T-helper 17 cell (primary cell): ENCODE measurements around the gene RBM17. TPM values are rescaled to one million over a fixed set of nuclear protein-coding genes. Genes with fewer than 3 reads are reported as not detected.
"Not testable (repeated sequence)": the region's sequence is repeated elsewhere in the genome, so short reads cannot be mapped to it uniquely, and the experiment has no call there.

Experiments
- ATAC-seq: fragments of 150-1000 bp; cut with Tn5 transposase; 2 replicates; pipeline ENCODE4 v1.10.0; 2021; ENCODE audit warnings: mild to moderate bottlenecking, moderate library complexity
- DNase-seq, 3 donors: peaks; one replicate each; pipeline versions ENCODE4 v3.0.0 to v3.0.0-alpha.2; 2020 to 2021
- H3K9me3 ChIP-seq: one replicate; pipeline ENCODE4 v1.7.0; 2013; ENCODE audit warnings: low read length, mild to moderate bottlenecking; ENCODE audit not compliant: control insufficient read depth, poor library complexity, severe bottlenecking
- H3K27ac Mint-ChIP-seq: one replicate; pipeline ENCODE4 v1.8.0; 2022; ENCODE audit warnings: mild to moderate bottlenecking, moderate library complexity, mixed read lengths
- H3K27me3 Mint-ChIP-seq: one replicate; pipeline ENCODE4 v1.8.0; 2022; ENCODE audit warnings: mixed read lengths
- H3K36me3 Mint-ChIP-seq: one replicate; pipeline ENCODE4 v1.8.0; 2022; ENCODE audit warnings: low read depth, mixed read lengths
- H3K4me1 Mint-ChIP-seq: one replicate; pipeline ENCODE4 v1.8.0; 2022; ENCODE audit warnings: mild to moderate bottlenecking, mixed read lengths
- H3K4me3 Mint-ChIP-seq: one replicate; pipeline ENCODE4 v1.8.0; 2022; ENCODE audit warnings: mild to moderate bottlenecking, moderate library complexity, mixed read lengths
- total RNA-seq, 4 donors: library from RNA in 2 of 4; stranded (reverse) in 2 of 4; gene quantifications; one replicate each; pipeline ENCODE4 v1.2.3 and lab custom pipeline; 2022 to 2026

The RBM17 gene
- total RNA-seq, 2 donors from 2014 or later = 133 to 146 TPM

GRCh38 chr10:6153845-6154244 is 65.0 kb downstream of the RBM17 start:
- Mint-ChIP-seq H3K4me1 (peaks cover 49% of the 10 kb centered on the region), H3K4me3 (no peak overlapping the region), H3K27ac (peak overlapping the region; percentile 92), H3K36me3 (peaks cover 2% of the 10 kb centered on the region), H3K27me3 (no peaks in the 10 kb centered on the region)
- ATAC-seq (no peak), DNase-seq (no peak)
- no peaks in the 10 kb centered on the region for H3K9me3 ChIP-seq

- H3K9me3 ChIP-seq = no peaks in the 10 kb centered on the region
- ATAC-seq (no peak), DNase-seq (no peak)
- H3K27me3 Mint-ChIP-seq = no peaks in the 10 kb centered on the region
- peaks cover 2% of the 10 kb centered on the region for H3K36me3 Mint-ChIP-seq
- peaks cover 47% of the 10 kb centered on the region for H3K4me1 Mint-ChIP-seq
- no peak overlapping the region for H3K4me3 Mint-ChIP-seq
- peak overlapping the region; percentile 73 for H3K27ac Mint-ChIP-seq
Measured at GRCh38 chr10:6154566-6154965, 65.7 kb downstream of the RBM17 start.

DNA sequence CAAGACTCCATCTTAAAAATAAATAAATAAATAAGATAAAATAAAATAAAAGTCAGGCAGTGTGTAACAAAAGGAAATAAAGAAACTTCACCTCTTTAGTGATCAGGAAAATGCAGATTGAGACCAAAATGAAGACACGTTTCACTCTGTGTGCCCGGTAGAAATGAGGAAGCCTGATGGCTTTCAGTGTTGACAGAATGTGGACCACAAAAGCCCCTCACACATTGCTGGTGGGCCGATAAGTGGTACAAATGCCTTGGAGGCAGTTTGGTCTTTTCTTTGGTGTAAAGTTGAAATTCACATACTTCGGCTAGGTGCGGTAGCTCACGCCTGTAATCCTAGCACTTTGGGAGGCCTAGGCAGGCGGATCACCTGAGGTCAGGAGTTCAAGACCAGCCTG is 69.4 kb downstream of the RBM17 start:
- DNase-seq = no peak
- peaks cover under 1% of the 10 kb centered on the region for H3K36me3 Mint-ChIP-seq
- H3K27ac Mint-ChIP-seq = peak overlapping the region; percentile 74
- H3K27me3 Mint-ChIP-seq = no peaks in the 10 kb centered on the region
- ATAC-seq = no peak
- peaks cover 38% of the 10 kb centered on the region for H3K4me1 Mint-ChIP-seq
- no peaks in the 10 kb centered on the region for H3K9me3 ChIP-seq
- H3K4me3 Mint-ChIP-seq = no peak overlapping the region

DNA sequence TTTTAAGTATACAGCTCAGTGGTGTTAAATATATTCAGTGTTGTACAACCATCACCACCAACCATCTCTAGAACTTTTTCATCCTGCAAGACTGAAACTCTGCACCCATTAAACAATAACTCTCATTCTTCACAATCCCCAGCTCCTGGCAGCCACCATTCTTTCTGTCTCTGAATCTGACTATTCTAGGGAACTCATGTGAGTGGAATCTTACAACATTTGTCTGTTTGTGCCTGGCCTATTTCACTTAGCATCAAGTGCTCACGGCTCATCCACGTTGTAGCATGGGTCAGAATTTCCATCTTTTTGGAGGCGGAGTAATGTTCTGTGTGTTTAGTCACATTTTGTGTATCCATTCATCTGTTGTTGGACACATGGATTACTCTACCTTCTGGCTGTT is 73.1 kb downstream of the RBM17 start:
- no peak overlapping the region for H3K4me3 Mint-ChIP-seq
- ATAC-seq (no peak), DNase-seq (no peak)
- no peaks in the 10 kb centered on the region for H3K36me3 Mint-ChIP-seq
- H3K4me1 Mint-ChIP-seq = peaks cover 48% of the 10 kb centered on the region
- H3K27ac Mint-ChIP-seq = peak overlapping the region; percentile 96
- H3K9me3 ChIP-seq = no peaks in the 10 kb centered on the region
- no peaks in the 10 kb centered on the region for H3K27me3 Mint-ChIP-seq

DNA sequence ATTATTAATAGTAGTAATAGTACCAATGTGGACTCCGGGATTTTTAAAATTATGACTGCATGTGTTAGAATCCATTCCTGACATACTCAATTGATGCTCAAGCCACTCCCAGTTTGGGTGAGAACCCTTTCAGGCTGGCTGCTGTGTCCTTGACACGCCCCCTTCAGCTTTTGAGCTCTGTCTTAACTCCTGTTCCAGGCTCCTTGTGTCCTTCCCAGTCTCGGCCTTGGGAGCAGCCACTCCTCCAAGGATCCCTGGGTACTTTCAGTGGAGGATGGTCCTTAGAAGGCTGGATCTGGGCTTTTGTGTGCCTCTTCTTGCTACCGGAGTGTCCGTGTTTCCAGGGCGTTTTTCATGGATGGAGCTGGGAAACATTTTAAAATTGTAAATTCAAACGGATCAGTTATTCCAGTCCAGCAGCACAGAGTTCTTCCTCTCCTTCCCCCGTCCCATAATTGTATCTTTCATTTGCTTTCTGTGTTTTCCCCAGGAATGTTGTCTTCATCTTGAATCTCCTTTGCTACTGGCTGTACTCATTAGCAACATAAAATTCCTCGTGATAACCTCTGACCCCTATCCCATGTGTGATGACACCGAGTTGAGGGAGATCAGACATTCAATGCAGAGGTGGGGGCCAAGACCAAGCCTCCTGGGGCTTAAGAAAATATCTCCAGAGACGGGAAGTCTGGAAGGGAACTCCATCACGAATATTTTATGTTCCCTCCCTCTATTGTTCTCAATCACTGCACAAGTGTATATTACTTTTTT is 73.9 kb downstream of the RBM17 start:
- Mint-ChIP-seq H3K36me3 (no peaks in the 10 kb centered on the region), H3K27me3 (no peaks in the 10 kb centered on the region), H3K27ac (peak overlapping the region; percentile 96), H3K4me1 (peaks cover 56% of the 10 kb centered on the region), H3K4me3 (peak overlapping the region; percentile 65)
- ATAC-seq (no peak), DNase-seq (no peak)
- H3K9me3 ChIP-seq = no peaks in the 10 kb centered on the region

GRCh38 chr10:6163364-6164270 is 74.8 kb downstream of the RBM17 start:
- Mint-ChIP-seq H3K27ac (peak overlapping the region; percentile 96), H3K4me1 (peaks cover 57% of the 10 kb centered on the region), H3K4me3 (peak overlapping the region; percentile 93), H3K27me3 (no peaks in the 10 kb centered on the region), H3K36me3 (no peaks in the 10 kb centered on the region)
- no peaks in the 10 kb centered on the region for H3K9me3 ChIP-seq
- ATAC-seq (peak; percentile 94), DNase-seq (peak; percentile 86 to 97 (median 89))

DNA sequence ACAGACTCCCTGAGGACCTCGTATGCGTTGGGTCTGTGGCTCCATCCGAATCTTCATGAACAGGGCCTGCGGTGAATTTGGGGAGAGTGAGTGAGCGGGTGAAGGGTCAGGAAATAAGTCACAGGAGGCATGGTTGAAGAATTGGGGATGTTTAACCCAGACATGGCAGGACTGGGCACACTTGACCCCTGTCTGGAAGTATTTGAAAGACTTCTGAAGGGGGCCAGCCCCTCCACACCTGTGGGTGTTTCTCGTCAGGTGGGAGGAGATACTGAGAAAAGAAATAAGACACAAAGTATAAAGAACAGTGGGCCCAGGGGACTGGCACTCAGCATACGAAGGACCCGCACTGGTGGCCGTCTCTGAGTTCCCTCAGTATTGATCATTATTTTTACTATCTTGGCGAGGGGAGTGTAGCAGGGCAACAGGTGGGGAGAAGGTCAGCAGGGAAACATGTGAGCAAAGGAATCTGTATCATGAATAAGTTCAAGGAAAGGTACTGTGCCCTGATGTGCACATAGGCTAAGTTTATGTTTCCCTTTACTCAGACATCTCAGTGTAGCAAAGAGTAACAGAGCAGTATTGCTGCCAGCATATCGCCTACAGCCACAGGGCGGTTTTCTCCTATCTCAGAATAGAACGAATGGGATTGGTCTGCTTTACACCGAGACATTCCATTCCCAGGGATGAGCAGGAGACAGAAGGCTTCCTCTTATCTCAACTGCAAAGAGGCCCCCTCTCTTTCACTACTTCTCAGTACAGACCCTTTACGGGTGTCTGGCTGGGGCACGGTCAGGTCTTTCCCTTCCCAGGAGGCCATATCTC is 75.6 kb downstream of the RBM17 start:
- peak overlapping the region; percentile 96 for H3K27ac Mint-ChIP-seq
- DNase-seq (no peak), ATAC-seq (peak; percentile 3)
- no peaks in the 10 kb centered on the region for H3K27me3 Mint-ChIP-seq
- peak overlapping the region; percentile 93 for H3K4me3 Mint-ChIP-seq
- no peaks in the 10 kb centered on the region for H3K9me3 ChIP-seq
- peaks cover 61% of the 10 kb centered on the region for H3K4me1 Mint-ChIP-seq
- no peaks in the 10 kb centered on the region for H3K36me3 Mint-ChIP-seq

- H3K4me3 Mint-ChIP-seq = peak overlapping the region; percentile 93
- H3K36me3 Mint-ChIP-seq = no peaks in the 10 kb centered on the region
- ATAC-seq (no peak), DNase-seq (no peak)
- H3K27me3 Mint-ChIP-seq = no peaks in the 10 kb centered on the region
- peak overlapping the region; percentile 96 for H3K27ac Mint-ChIP-seq
- peaks cover 64% of the 10 kb centered on the region for H3K4me1 Mint-ChIP-seq
- no peaks in the 10 kb centered on the region for H3K9me3 ChIP-seq
Measured at GRCh38 chr10:6165221-6165725, 76.4 kb downstream of the RBM17 start.

DNA sequence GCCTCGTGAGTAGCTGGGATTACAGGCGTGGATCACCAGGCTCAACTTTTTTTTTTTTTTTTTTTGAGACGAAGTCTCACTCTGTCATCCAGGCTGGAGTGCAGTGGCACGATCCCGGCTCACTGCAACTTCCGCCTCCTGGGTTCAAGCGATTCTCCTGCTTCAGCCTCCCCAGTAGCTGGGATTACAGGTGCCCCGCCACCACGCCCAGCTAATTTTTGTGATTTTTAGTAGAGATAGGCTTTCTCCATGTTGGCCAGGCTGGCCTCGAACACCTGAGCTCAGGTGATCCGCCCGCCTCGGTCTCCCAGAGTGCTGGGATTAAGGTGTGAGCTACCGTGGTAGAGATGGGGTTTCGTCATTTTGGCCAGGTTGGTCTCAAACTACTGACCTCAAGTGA is 77.1 kb downstream of the RBM17 start:
- not testable (repeated sequence) for H3K9me3 ChIP-seq, H3K36me3 Mint-ChIP-seq, H3K27me3 Mint-ChIP-seq, DNase-seq, ATAC-seq
- peaks cover 69% of the 10 kb centered on the region for H3K4me1 Mint-ChIP-seq
- peak overlapping the region; percentile 36 for H3K4me3 Mint-ChIP-seq
- H3K27ac Mint-ChIP-seq = peak overlapping the region; percentile 96

Other genes starting within 250 kb of the RBM17 start
- 1 to 10 TPM; 3.2 to 4.0 TPM for gene ANKRD16, start 199.1 kb upstream of the RBM17 start, total RNA-seq
- gene FBH1, start 198.8 kb upstream of the RBM17 start, total RNA-seq = 10 to 100 TPM; 51.6 to 69.0 TPM
- 10 to 100 TPM; 12.6 to 13.0 TPM for gene IL15RA, start 111.5 kb upstream of the RBM17 start, total RNA-seq
- 10 to 100 TPM; 51.7 to 59.2 TPM for gene IL2RA, start 26.7 kb upstream of the RBM17 start, total RNA-seq
- gene PFKFB3, start 113.9 kb downstream of the RBM17 start, total RNA-seq = 100 to 1,000 TPM in 1 of 2 donors, 10 to 100 TPM in 1; 93.3 to 146 TPM